HepG2 (cell line): ENCODE data around the gene BGN. TPM values are rescaled to one million over a fixed set of nuclear protein-coding genes. Genes with fewer than 3 reads are reported as not detected.

Experiments
- ATAC-seq: fragments of 200-7000 bp; cut with Tn5 transposase; 3 replicates; pipeline ENCODE4 v1.9.1; 2020; ENCODE audit warnings: mild to moderate bottlenecking, moderate library complexity
- BruUV-seq: library from RNA; stranded (reverse); fragments of 400-500 nt; replicated peaks from 2 replicates; lab custom pipeline; 2021; lab: Mats Ljungman, UMichigan
- CTCF ChIA-PET: fragments of 300-600 bp; formaldehyde crosslinking; extraction: SDS; loops from one replicate; lab custom pipeline; 2021; ENCODE audit warnings: low total read pairs, inconsistent platforms, low intra/inter-chr PET ratio; lab: Yijun Ruan, JAX
- POLR2A ChIA-PET: fragments of 350-600 bp; sonication (Branson Sonifier 250); formaldehyde crosslinking; loops from one replicate; lab custom pipeline; 2020; ENCODE audit warnings: antibody characterized with exemption, inconsistent platforms; lab: Yijun Ruan, JAX
- DNase-seq: peaks from one replicate; pipeline ENCODE4 v3.0.0-alpha.2; 2015; ENCODE audit warnings: low spot score
- FAIRE-seq: peaks from 3 replicates; lab custom pipeline; 2011; peaks lifted over from hg19 to GRCh38; lab: Jason Lieb, UNC
- H2AFZ ChIP-seq: one replicate; pipeline ENCODE4 v1.6.1; 2011; ENCODE audit warnings: low read length, inconsistent platforms
- H3K27ac ChIP-seq: fragments of 300-600 bp; 3 replicates; pipeline ENCODE4 v1.8.0; 2011; ENCODE audit warnings: mixed run types, mild to moderate bottlenecking, mixed read lengths, low read length, inconsistent platforms; ENCODE audit not compliant: insufficient read depth; ENCODE audit errors: extremely low read length
- H3K27me3 ChIP-seq, 2 experiments: fragments of 200-600 bp in 1 of 2; 2 replicates in 1 of 2; 3 replicates in 1 of 2; pipeline versions ENCODE4 v1.6.0 to v1.8.0; 2011; ENCODE audit warnings: low read length in 2 of 2, mild to moderate bottlenecking in 2 of 2, moderate library complexity in 2 of 2, inconsistent platforms in 1 of 2; ENCODE audit not compliant: insufficient read depth in 2 of 2, control insufficient read depth in 1 of 2
- H3K36me3 ChIP-seq, 2 experiments: fragments of 200-600 bp in 1 of 2; replicated peaks in 1 of 2; 2 replicates in 1 of 2; 3 replicates in 1 of 2; pipeline versions ENCODE4 v1.5.1 to v1.8.0; 2011; ENCODE audit warnings: low read length in 2 of 2, inconsistent platforms in 1 of 2; ENCODE audit not compliant: insufficient read depth in 2 of 2, control insufficient read depth in 1 of 2
- H3K4me1 ChIP-seq: 2 replicates; pipeline ENCODE4 v1.5.1; 2012; ENCODE audit warnings: low read length, inconsistent platforms; ENCODE audit not compliant: insufficient read depth
- H3K4me2 ChIP-seq: 2 replicates; pipeline ENCODE4 v1.6.0; 2011; ENCODE audit warnings: low read depth, low read length, inconsistent platforms
- H3K4me3 ChIP-seq, 3 experiments: fragments of 200-600 bp in 1 of 3; sonication (generic), shearing (Covaris generic) in 1 of 3; replicated peaks in 1 of 3; 2 replicates each; pipeline ENCODE4 v1.5.1; 2011 to 2016; ENCODE audit warnings: low read length in 3 of 3, inconsistent platforms in 2 of 3, low read depth in 2 of 3, mild to moderate bottlenecking in 2 of 3, control low read depth in 1 of 3, mixed read lengths in 1 of 3; ENCODE audit not compliant: insufficient read depth in 1 of 3
- H3K79me2 ChIP-seq: one replicate; pipeline ENCODE4 v1.6.1; 2011; ENCODE audit warnings: low read length, inconsistent platforms; ENCODE audit not compliant: insufficient read depth
- H3K9ac ChIP-seq: 2 replicates; pipeline ENCODE4 v1.6.0; 2011; ENCODE audit warnings: mild to moderate bottlenecking, low read depth, low read length, inconsistent platforms; ENCODE audit not compliant: insufficient read depth
- H3K9me3 ChIP-seq: 2 replicates; pipeline ENCODE4 v1.5.1; 2012; ENCODE audit warnings: mild to moderate bottlenecking, low read length
- H4K20me1 ChIP-seq: 2 replicates; pipeline ENCODE4 v1.6.0; 2011; ENCODE audit warnings: inconsistent platforms, mild to moderate bottlenecking, low read length, moderate library complexity; ENCODE audit not compliant: insufficient read depth
- ELF1 ChIP-seq: sonication (generic); formaldehyde crosslinking; IDR thresholded peaks from 2 replicates; pipeline ENCODE4 v1.4.0; 2020; ENCODE audit warnings: missing genetic modification reagents
- GTF3A ChIP-seq: sonication (generic); formaldehyde crosslinking; conservative IDR thresholded peaks from 2 replicates; pipeline ENCODE4 v1.4.0; 2020; ENCODE audit warnings: mild to moderate bottlenecking, missing genetic modification reagents
- RERE ChIP-seq: IDR thresholded peaks from 2 replicates; pipeline ENCODE4 v1.6.1; 2016; ENCODE audit warnings: low read depth, missing genetic modification reagents, missing compliant biosample characterization
- ZNF235 ChIP-seq: sonication (generic); formaldehyde crosslinking; IDR thresholded peaks from 2 replicates; pipeline ENCODE4 v1.8.1; 2023; ENCODE audit warnings: mild to moderate bottlenecking, missing genetic modification reagents, borderline replicate concordance
- ZNF382 ChIP-seq: sonication (generic); formaldehyde crosslinking; IDR thresholded peaks from 2 replicates; pipeline ENCODE4 v1.5.0; 2020; ENCODE audit warnings: missing genetic modification reagents, mild to moderate bottlenecking, borderline replicate concordance
- ZNF546 ChIP-seq: sonication (generic); formaldehyde crosslinking; conservative IDR thresholded peaks from 2 replicates; pipeline ENCODE4 v1.8.1; 2023; ENCODE audit warnings: mild to moderate bottlenecking, missing genetic modification reagents
- WGBS: methylation state at CpG from one replicate; pipeline ENCODE4 v1.1.6; 2017; ENCODE audit warnings: low lambda C conversion rate; 5-methylcytosine and 5-hydroxymethylcytosine counted together
- in situ Hi-C: cut with HindIII; loops from 2 replicates; pipeline ENCODE4 v1.10.0; 2017; ENCODE audit warnings: low pct_unique_long_range_greater_than_20kb; ENCODE audit not compliant: extremely low pct_ligation_motif_present
- intact Hi-C: fragments of 100-400 bp; cut with micrococcal nuclease; formaldehyde crosslinking; loops from one replicate; pipeline ENCODE4 v1.10.0; 2022; ENCODE audit not compliant: unreplicated experiment
- polyA plus RNA-seq, 8 experiments: library from polyadenylated mRNA; depleted of rRNA in 3 of 8; stranded (reverse) in 7 of 8; unstranded in 1 of 8; fragments of >200 nt; fragmentation: Illumina TruSeq in 4 of 8; extraction: Trizol in 4 of 8; gene quantifications; 2 replicates each; pipeline versions ENCODE4 v1.2.1 to v1.2.3, GENCODE V29; 2011 to 2016; ENCODE audit warnings: low read depth in 4 of 8, missing spikeins in 1 of 8, mixed read lengths in 1 of 8; ENCODE audit not compliant: insufficient read depth in 1 of 8
- total RNA-seq, 5 experiments: library from RNA; depleted of rRNA; stranded (reverse); fragments of >200 nt; fragmentation: Illumina TruSeq; extraction: Trizol; gene quantifications; 2 replicates each; pipeline ENCODE4 v1.2.3, GENCODE V29; 2016; ENCODE audit warnings: low read depth in 1 of 5

The BGN gene
- total and polyA plus RNA-seq, 2 of the 13 experiments (the other 11 are each of a cell fraction or from before 2014, with no cell fraction given) = 0.18 to 0.63 TPM

- Histone ChIP-seq H3K9me3 (no peaks in the 10 kb centered on the region), H3K4me3 (no peak overlapping the region), H3K36me3 (no peaks in the 10 kb centered on the region; a peak in 1 of 5 replicates)
- no peak for ATAC-seq
- TF ChIP-seq RERE (CRISPR knock-in tag) = no peak
- no peak for TF ChIP-seq ELF1 (CRISPR knock-in tag)
- no peak for TF ChIP-seq ZNF235 (CRISPR knock-in tag)
- no peak for TF ChIP-seq ZNF546
- TF ChIP-seq GTF3A (CRISPR knock-in tag) = no peak
- no peak for TF ChIP-seq ZNF382 (CRISPR knock-in tag)
- TF ChIP-seq, all 625 proteins: peak for 0
- ChIA-PET POLR2A (no interaction called here), CTCF (no interaction called here)
- Histone ChIP-seq H2AFZ (no peak overlapping the region), H4K20me1 (no peaks in the 10 kb centered on the region), H3K9ac (no peak overlapping the region), H3K27me3 (no peaks in the 10 kb centered on the region), H3K79me2 (no peaks in the 10 kb centered on the region), H3K4me1 (no peaks in the 10 kb centered on the region), H3K4me2 (no peak overlapping the region), H3K27ac (no peak overlapping the region)
- intact Hi-C loops = no loop called here
- no peak for FAIRE-seq
- in situ Hi-C loops = loop anchor here (10.0 kb wide), 1 partner anchor 54 kb away; no protein-coding TSS in a partner anchor
- 94% methylated on average over 6 of the region's 26 CpGs for WGBS
- BruUV-seq = no TSS peak
- no peak for DNase-seq
Measured at GRCh38 chrX:153450114-153450948, 44.4 kb upstream of the BGN start.
